GM19324 (cell line): ENCODE measurements around the gene REC8.

Source experiments
- ATAC-seq: cut with Tn5 transposase; IDR thresholded peaks from one replicate; pipeline ENCODE4 v1.9.1; 2021; ENCODE audit warnings: mild to moderate bottlenecking, moderate library complexity; ENCODE audit not compliant: unreplicated experiment, low FRiP score

The REC8 gene

DNA sequence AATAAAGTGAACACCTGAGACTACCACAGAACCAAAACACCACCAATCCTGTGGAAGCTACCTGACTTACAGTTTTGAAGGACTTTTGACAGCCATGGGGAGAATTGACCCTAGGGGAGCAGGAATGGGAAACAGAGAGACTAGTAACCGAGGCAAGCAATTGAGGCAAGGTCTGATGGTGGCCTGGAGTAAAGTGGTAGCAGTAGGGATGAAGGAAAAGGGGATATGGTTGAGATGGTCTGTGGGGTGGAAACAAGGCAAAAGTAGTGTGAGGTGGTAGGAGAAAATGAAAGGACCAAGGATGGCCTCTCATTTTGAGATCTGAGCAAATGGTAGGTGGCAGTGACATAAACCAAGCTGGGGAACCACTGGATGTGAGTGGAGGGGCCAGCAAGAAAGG lies 15.0 kb upstream of the REC8 start:
- ATAC-seq, result no peak

DNA sequence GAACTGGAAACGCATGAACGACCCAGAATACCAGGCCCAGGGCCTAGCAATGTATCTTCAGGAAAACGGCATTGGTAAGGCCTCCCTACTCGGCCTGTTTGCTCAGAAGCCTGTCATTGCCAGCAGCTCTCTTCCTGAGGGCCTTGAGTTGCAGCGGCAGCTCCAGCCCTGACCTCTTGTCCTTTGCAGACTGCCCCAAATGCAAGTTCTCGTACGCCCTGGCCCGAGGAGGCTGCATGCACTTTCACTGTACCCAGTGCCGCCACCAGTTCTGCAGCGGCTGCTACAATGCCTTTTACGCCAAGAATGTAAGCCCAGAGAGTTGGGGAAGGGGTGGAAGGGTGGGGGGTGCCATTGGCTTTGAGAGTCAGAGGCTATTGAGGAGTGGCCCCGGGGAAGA lies 14.5 kb upstream of the REC8 start:
- ATAC-seq, result no peak

DNA sequence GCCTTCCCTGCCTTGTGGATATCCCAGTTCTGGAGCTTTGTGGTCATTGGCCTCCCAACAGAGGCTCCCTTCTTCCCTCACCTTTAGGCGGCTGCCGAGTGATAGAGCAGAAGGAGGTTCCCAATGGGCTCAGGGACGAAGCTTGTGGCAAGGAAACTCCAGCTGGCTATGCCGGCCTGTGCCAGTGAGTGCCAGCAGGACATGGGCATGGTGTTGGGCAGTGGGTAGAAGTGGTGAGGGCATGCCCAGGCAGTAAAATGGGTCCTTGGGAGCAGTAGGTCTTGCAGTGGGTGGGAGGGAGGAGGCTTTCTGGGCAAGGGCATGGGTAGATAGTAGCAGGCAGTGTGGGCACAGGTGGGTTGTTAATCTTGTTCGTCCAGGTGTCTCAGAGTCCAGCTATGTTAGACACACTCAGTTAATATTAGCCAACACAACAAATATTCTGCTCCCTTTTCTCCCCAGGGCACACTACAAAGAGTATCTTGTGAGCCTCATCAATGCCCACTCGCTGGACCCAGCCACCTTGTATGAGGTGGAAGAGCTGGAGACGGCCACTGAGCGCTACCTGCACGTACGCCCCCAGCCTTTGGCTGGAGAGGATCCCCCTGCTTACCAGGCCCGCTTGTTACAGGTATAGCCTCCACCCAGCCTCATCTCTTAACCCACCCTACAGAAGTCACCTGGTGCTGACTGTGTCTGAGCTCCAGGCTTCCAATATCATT lies 11.9 kb upstream of the REC8 start:
- ATAC-seq, result no peak

DNA sequence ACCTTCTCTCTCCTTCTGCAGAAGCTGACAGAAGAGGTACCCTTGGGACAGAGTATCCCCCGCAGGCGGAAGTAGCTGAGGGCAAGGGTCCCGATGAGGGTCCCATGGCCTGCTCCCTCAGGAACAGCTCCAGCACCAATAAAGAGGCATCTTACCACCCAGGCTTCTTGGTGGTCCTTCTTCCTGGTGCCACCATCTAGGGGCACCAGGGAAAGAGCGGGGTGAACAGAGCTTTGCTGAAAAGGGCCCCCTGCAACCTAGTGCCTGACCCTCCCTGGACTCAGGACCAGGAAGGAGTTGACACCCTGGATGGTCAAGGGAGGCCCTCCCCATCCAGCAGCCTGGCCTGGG lies 11.4 kb upstream of the REC8 start:
- no peak for ATAC-seq

DNA sequence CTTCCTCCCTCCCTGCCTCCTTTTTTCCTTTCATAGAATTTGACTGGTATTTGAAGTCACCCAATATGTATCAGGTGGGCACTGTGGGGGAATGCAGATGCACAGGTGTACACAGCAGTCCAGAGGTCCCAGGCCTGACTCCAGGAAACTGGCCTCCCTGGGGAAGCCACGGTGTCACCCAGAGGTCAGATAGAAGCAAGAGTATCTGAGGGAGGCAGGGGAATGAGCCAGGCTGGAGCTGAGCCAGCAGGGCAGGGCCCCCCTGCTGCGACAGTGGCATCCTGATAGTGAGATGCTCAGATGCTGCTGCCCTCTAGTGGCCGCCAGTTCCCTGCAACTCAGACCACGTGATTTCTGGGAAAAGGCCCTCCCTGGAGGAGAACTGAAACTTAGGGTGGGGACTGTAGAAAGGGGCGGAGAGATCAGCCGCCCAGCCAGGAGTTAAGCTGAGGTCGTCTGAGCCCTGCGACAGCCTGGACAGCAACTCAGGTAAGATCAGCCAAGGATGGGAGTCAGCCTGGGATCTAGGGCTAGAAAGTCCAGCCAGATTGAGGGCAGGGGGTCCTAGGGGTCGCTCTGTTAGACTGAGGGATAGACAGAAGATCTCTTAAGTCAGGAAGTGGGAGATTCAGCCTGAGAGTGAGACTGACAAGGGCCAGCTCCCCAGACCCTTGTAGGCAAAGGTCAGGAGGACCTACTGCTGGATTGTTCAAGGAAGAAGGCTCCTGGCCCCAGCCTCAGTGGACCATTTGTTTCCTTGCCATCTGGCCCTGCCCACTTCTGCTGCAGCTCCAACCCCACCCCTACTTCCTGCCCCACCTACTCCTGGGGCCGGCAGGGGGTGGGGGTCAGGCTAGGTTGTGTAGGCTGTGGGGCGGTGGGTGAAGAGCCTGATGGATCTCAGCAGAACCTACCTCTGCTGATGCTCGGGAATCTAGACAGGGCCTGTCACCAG lies 10.8 kb upstream of the REC8 start, which contains the start of gene IRF9:
Gene IRF9, plus strand, starts transcription at position 416 of the 955 bp plus-strand sequence. CDS start 880 bp downstream, outside the sequence.
- ATAC-seq, result peak; percentile 83

DNA sequence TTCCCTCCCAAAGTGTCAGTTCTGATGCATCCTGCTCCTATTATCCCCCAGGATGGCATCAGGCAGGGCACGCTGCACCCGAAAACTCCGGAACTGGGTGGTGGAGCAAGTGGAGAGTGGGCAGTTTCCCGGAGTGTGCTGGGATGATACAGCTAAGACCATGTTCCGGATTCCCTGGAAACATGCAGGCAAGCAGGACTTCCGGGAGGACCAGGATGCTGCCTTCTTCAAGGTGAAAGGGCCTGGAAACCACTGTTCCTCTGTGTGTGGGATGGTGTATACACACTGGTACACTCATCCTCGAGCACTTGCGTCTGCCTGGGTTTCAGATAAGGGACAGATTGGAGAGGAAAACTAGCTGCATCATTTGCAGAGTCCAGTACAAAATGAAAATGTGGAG lies 9.8 kb upstream of the REC8 start:
- no peak for ATAC-seq

DNA sequence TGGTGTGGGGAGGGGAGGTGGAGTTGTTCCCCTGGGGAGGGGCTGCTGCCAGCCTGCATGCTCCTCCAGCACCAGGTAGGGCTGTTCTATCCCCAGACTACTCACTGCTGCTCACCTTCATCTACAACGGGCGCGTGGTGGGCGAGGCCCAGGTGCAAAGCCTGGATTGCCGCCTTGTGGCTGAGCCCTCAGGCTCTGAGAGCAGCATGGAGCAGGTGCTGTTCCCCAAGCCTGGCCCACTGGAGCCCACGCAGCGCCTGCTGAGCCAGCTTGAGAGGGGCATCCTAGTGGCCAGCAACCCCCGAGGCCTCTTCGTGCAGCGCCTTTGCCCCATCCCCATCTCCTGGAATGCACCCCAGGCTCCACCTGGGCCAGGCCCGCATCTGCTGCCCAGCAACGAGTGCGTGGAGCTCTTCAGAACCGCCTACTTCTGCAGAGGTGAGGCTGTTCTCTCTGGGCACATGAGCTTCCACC lies 7.3 kb upstream of the REC8 start:
- no peak for ATAC-seq

DNA sequence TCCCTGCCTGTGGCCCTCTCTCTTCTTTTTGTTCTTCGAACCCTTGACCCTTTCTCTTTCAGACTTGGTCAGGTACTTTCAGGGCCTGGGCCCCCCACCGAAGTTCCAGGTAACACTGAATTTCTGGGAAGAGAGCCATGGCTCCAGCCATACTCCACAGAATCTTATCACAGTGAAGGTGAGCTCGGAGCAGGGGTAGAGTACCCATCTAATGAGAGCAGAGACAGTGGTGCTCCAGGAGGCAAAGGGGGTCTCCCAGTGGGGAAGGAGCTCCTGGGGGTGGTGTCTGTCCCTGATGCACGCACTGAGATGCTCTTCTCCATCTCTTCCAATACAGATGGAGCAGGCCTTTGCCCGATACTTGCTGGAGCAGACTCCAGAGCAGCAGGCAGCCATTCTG lies 6.1 kb upstream of the REC8 start:
- ATAC-seq, result no peak

DNA sequence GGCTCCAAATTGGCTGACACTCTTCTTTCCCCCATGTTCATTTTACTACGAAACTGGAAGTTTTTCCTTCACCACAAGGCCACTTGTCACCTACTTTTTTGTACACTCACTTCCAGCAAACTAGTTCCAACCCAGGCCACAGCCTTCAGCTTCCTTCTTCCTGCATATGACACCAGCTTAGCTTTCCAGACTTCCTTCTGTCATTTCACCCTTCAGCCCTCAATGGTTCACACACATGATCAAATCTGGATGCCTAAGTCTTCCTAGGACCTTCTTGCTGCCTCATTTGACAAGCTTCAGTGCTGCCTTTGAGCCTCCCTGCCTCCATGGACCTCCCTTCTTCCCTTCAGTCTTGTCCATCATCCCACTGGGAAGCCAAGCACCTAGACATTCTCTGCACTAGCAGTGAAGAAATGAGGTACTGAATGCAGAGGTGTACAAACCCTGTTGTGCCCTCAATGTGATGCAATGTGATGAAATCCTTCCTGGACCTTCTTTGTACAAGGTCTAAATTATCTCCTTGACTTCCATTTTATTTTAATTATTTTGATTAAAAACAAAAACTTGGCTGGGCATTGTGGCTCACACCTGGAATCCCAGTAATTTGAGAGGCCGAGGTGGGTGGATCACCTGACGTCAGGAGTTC lies 4.3 kb upstream of the REC8 start:
- no peak for ATAC-seq

DNA sequence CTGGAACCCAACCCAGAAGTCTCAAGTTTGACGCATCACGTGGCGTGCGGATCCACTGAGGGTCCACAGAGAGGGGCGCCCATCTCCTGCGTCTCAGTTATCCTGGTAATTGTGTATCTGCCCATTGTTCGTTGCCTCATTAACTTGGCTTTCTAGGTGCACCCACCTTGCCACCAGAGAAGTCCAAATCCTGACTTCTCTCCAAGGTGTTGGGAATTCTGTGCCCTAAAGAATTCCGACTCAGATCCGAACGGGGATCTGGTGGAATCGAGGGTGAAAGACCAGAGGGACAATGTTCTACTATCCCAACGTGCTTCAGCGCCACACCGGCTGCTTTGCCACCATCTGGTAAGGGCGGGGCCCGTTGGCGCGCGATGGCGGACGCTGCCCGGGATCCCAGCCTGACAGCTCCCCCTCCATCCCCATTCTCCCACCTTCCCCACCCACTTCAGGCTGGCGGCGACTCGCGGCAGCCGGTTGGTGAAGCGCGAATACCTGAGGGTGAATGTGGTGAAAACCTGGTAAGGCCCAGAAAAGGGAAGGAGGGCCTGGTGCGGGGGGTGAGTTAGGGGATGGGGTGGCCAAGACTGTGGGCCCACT lies 481 bp downstream of the REC8 start:
- ATAC-seq, result no peak

DNA sequence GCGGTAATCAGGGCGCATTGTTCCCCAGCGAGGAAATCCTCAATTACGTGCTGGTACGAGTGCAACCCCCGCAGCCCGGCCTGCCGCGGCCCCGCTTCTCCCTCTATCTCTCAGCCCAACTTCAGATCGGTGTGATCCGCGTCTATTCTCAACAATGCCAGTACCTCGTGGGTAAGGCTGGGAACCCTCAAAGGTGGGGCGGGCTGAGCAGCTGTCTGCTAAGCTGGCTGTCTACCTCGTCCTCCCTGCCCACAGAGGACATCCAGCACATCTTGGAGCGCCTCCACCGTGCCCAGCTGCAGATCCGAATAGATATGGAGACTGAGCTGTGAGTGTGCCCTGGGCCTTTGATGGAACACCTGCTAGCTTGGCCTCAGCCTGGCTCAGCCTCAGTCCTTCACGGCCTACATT lies 996 bp downstream of the REC8 start:
- no peak for ATAC-seq

DNA sequence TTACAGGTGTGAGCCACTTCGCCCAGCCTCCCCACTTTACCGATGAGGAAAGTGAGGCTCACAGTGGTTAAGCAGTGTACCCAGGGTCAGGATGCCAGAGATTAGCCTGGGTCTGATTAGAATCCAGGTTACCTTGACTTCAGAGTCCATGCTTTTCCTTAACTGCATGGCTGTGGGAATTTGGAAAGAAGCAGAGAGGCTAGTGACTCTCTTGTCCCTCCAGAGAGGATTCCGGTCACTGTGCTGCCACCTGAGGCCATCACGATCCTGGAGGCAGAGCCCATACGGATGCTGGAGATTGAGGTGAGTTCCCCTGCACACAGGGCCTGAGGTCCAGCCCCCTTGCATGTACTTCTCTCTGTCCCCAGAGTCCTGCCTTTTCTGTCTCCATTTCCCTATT lies 4.7 kb downstream of the REC8 start:
- ATAC-seq, result no peak

DNA sequence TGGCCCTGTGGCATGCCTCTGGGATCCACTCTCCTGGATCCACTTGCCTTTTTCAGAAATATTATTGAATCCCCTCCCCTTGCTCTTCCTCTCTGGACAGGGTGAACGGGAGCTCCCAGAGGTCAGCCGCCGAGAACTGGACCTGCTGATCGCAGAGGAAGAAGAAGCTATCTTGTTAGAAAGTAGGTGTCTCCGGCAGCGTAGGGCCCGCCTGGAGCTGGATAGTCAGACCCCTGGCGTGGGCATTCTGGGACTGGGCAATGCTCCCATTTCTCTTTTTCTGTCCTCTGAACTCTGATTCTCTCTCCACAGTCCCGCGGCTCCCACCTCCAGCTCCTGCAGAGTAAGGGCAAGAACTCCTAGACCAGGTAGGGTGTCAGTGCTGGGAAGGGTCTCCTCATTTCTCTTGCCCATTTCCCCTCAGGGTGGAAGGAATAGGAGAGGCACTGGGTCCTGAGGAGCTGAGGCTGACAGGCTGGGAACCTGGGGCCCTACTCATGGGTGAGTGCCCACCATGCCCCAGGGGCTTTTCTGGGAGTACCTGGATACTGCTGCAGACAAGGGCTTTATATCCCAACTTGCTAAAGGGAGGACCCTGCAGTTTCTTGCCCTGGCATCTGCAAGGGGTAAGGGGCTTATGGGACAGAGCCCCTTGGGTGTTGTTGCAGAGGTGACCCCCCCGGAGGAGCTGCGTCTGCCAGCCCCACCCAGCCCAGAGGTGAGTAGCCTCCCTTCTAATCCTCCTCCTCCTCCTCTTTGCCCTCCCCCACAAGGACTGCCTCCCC lies 5.4 kb downstream of the REC8 start:
- ATAC-seq, result no peak

DNA sequence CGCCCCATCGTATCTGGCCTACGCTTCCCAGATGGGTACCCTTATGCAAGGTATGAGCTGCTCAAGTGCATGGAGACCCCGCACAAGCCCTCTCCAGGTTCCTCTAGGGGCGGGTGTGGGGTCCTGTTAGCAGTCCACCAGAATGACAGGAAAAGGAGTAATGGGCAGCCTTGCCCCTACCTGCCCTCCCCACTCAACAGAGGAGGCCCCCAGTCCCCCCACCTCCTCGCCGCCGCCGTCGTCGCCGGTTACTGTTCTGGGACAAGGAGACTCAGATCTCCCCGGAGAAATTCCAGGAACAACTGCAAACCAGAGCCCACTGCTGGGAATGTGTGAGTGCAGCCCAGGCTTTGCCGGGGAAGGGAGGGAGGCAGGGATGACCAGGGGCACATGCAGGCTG lies 6.0 kb downstream of the REC8 start:
- no peak for ATAC-seq

DNA sequence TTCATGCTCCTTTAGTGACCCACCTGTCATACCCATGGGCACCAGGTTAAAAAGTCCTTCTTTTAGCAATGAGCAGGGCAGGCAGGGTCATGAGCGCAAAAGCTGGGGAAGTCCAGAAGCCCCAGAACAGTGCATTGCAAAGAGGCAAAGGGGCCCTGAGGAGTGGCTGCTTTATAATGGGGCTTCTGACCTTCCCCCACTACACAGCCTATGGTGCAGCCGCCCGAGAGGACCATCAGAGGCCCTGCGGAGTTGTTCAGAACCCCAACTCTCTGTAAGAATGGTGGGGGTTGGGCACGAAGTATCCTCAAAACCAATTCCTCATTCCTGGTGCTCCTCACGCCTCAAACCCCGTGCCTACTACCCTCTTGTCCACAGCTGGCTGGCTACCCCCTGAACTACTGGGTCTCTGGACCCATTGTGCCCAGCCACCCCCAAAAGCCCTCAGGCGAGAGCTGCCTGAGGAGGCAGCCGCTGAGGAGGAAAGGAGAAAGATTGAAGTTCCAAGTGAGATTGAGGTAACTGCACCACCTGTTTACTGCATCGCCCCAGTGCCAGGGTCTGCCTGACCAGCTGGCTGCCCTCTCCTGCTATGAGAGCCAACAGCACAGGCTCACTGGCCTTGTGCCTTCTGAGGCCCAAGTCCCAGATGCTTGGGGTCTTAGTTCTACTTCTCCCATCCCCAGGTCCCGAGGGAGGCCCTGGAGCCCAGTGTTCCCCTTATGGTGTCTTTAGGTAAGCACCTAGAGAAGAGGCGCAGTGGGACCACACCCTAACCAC lies 6.7 kb downstream of the REC8 start:
- ATAC-seq, result no peak

DNA sequence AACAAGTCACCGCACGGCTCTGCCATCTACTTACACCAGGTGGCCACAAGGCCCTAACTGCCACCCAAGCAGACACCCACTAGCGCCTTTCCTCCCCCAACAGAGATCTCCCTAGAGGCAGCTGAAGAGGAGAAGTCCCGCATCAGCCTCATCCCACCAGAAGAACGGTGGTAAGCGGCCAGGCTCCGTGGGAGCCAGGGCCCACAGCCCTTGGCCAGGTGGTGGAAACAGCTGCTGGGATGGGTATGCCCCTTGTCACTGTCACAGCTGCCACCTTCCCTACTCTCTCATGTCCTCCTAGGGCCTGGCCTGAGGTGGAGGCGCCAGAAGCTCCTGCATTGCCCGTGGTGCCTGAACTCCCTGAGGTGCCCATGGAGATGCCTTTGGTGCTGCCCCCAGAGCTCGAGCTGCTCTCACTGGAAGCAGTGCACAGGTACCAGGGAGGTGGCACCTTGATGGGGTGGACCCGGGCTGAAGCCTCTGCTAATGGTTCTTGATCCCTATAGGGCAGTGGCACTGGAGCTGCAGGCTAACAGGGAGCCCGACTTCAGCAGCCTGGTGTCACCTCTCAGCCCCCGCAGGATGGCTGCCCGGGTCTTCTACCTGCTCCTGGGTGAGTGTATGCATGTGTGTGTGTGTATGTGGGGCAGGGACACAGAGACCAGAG lies 7.5 kb downstream of the REC8 start:
- no peak for ATAC-seq

DNA sequence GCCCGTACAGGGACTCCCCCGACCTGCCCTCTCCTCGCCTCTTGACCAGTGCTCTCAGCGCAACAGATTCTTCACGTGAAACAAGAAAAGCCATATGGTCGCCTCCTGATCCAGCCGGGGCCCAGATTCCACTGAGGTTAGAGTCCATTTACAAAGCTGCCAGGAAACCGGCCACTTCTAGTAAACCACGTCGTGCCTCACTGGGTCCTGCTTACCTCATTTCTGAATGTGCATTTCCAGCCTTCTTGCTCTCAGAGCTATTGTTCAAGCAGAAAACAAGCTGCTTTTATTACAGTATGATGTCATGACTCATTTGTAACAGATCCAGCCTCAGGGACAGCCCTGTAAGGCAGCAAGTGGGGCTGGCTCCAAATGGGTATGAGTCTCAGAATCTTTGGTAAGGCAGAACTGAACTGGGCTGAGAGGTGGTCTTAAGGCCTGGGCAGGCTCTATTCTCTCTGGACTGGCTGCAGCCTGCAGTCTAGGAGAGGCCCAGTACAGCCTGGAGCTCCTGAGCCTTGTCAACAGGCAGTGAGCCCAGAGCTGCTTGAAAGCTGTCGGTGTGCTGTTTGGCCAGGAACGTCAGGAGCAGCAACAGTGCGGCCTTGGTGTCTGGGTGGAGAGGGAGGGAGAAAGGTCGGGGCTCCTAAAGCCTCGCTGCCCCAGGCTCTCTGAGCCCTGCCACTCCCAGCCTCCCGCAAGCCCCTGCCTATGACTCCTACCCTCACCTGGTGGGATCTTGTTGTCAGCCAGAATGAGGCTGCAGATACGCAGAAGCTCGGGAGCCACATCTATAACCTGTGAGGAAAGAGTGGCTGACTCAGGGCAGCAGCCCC lies 8.3 kb downstream of the REC8 start:
- ATAC-seq, result no peak
